ENCODE data around the gene NDUFC1. TPM values are rescaled to one million over a fixed set of nuclear protein-coding genes. Genes with fewer than 3 reads are reported as not detected.

The NDUFC1 gene
- total and polyA plus RNA-seq, 4 donors, result 12.4 to 192 (median 50.8) TPM

DNA sequence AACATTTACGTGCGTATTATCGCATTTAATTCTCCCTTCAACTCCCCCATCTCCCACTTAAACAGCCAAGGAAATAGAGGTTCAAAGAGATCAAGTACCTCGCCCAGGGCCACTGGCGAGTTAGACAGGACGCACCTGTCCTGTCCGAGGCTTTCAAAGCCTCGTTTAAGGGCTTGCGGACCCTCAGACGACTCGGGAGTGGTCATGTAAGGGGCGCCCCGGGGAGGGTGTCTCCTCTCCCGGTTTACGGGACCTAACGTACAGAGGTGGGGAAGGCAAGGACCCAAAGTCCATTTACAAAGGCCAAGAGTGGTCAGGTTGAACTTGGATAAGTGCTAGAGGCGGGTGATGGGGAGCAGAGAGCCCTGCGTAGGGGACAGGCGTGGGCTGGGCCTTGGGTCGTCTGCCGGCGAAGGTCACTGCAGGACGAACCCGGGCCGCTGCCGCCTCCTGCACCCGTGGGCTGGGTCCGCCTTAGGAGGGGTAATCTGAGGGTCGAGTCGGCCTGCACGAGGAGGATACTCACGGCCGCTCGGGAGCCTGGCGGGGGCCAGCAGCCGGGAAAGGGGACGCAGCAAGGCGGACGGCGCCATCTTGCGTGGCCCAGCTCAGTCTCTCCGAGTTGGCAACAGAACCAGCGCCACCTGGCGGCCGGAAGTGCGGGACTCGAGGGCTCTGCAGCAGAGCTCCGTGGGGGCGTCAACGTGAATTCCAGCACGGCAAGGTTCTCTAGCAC is 6.9 kb downstream of the NDUFC1 start (continued):
- TF ChIP-seq, protein P1, sequence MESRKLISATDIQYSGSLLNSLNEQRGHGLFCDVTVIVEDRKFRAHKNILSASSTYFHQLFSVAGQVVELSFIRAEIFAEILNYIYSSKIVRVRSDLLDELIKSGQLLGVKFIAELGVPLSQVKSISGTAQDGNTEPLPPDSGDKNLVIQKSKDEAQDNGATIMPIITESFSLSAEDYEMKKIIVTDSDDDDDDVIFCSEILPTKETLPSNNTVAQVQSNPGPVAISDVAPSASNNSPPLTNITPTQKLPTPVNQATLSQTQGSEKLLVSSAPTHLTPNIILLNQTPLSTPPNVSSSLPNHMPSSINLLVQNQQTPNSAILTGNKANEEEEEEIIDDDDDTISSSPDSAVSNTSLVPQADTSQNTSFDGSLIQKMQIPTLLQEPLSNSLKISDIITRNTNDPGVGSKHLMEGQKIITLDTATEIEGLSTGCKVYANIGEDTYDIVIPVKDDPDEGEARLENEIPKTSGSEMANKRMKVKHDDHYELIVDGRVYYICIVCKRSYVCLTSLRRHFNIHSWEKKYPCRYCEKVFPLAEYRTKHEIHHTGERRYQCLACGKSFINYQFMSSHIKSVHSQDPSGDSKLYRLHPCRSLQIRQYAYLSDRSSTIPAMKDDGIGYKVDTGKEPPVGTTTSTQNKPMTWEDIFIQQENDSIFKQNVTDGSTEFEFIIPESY (IDR thresholded peaks at IDR 0.05), result no peak
- TF ChIP-seq, protein P2, sequence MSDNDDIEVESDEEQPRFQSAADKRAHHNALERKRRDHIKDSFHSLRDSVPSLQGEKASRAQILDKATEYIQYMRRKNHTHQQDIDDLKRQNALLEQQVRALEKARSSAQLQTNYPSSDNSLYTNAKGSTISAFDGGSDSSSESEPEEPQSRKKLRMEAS (IDR thresholded peaks at IDR 0.05), result no peak
- TF ChIP-seq GABPA (IDR thresholded peaks at IDR 0.05 in 1 of 2, conservative IDR thresholded peaks at IDR 0.05 in 1 of 2) (peak in 1 of 2 donors; percentile 50), YY1 (IDR thresholded peaks at IDR 0.05) (peak; percentile 99)

DNA sequence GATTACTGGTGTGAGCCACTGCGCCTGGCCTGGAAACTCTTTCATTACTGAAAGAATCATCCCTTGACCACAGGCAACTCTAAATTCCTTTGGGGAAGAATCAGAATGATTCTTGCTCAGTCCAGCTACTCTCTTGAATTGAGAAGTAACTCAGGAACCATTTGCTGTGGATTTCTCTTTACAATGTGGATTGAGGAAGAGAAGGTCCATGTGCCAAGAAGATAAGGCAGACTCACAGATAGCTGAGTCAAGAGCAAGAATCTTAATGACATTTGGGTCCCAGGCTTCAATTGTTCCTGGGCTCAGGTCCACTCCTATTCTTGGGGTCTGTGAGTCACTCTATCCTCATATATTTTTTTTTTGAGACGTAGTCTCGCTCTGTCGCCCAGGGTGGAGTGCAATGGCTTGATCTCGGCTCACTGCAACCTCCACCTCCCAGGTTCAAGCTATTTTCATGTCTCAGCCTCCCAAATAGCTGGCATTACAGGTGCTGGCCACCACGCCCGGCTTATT is 16.0 kb downstream of the NDUFC1 start:
- no peaks in the 10 kb centered on the region for H3K9me3 ChIP-seq (ENCODE audit: control insufficient read depth in 4 of 4, low read length in 3 of 4)
- H3K27ac ChIP-seq (ENCODE audit: low read depth in 1 of 2, low read length in 2 of 2), result no peak overlapping the region
- peaks cover 3 to 10% (median 6%) of the 10 kb centered on the region in 4 donors for H3K36me3 ChIP-seq (ENCODE audit: control insufficient read depth in 4 of 4, insufficient read depth in 3 of 4, low read depth in 1 of 4, low read length in 3 of 4)
- H3K4me1 ChIP-seq (ENCODE audit: control insufficient read depth in 4 of 4, insufficient read depth in 4 of 4, low read length in 3 of 4), result no peaks in the 10 kb centered on the region
- WGBS, result 98% methylated on average over 7 of the region's 7 CpGs
- no peak overlapping the region for H3K9ac ChIP-seq (ENCODE audit: low read depth in 1 of 2, low read length in 2 of 2)
- H3K4me3 ChIP-seq (ENCODE audit: low read depth in 1 of 3, low read length in 3 of 3), result no peak overlapping the region
- no peak for DNase-seq (ENCODE audit: low spot score)
- TF ChIP-seq, protein P1 (IDR thresholded peaks at IDR 0.05), result no peak
- no peak for TF ChIP-seq EGR1 (IDR thresholded peaks at IDR 0.05; ENCODE audit: low read depth in 2 of 2)
- no peak for TF ChIP-seq SP1 (IDR thresholded peaks at IDR 0.05)
- TF ChIP-seq, protein P2 (IDR thresholded peaks at IDR 0.05), result no peak
- TF ChIP-seq, protein P3, sequence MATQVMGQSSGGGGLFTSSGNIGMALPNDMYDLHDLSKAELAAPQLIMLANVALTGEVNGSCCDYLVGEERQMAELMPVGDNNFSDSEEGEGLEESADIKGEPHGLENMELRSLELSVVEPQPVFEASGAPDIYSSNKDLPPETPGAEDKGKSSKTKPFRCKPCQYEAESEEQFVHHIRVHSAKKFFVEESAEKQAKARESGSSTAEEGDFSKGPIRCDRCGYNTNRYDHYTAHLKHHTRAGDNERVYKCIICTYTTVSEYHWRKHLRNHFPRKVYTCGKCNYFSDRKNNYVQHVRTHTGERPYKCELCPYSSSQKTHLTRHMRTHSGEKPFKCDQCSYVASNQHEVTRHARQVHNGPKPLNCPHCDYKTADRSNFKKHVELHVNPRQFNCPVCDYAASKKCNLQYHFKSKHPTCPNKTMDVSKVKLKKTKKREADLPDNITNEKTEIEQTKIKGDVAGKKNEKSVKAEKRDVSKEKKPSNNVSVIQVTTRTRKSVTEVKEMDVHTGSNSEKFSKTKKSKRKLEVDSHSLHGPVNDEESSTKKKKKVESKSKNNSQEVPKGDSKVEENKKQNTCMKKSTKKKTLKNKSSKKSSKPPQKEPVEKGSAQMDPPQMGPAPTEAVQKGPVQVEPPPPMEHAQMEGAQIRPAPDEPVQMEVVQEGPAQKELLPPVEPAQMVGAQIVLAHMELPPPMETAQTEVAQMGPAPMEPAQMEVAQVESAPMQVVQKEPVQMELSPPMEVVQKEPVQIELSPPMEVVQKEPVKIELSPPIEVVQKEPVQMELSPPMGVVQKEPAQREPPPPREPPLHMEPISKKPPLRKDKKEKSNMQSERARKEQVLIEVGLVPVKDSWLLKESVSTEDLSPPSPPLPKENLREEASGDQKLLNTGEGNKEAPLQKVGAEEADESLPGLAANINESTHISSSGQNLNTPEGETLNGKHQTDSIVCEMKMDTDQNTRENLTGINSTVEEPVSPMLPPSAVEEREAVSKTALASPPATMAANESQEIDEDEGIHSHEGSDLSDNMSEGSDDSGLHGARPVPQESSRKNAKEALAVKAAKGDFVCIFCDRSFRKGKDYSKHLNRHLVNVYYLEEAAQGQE (IDR thresholded peaks at IDR 0.05), result no peak
- no peak for TF ChIP-seq NR2F2 (IDR thresholded peaks at IDR 0.05)
- TF ChIP-seq, protein P4, sequence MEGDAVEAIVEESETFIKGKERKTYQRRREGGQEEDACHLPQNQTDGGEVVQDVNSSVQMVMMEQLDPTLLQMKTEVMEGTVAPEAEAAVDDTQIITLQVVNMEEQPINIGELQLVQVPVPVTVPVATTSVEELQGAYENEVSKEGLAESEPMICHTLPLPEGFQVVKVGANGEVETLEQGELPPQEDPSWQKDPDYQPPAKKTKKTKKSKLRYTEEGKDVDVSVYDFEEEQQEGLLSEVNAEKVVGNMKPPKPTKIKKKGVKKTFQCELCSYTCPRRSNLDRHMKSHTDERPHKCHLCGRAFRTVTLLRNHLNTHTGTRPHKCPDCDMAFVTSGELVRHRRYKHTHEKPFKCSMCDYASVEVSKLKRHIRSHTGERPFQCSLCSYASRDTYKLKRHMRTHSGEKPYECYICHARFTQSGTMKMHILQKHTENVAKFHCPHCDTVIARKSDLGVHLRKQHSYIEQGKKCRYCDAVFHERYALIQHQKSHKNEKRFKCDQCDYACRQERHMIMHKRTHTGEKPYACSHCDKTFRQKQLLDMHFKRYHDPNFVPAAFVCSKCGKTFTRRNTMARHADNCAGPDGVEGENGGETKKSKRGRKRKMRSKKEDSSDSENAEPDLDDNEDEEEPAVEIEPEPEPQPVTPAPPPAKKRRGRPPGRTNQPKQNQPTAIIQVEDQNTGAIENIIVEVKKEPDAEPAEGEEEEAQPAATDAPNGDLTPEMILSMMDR (IDR thresholded peaks at IDR 0.05; ENCODE audit: low read depth, low read length, missing input control), result no peak
- TF ChIP-seq TAF1 (conservative IDR thresholded peaks at IDR 0.05), result no peak
- no peak for TF ChIP-seq HNF4G (IDR thresholded peaks at IDR 0.05)
- TF ChIP-seq JUND (IDR thresholded peaks at IDR 0.05), result no peak
- TF ChIP-seq GABPA (IDR thresholded peaks at IDR 0.05 in 1 of 2, conservative IDR thresholded peaks at IDR 0.05 in 1 of 2), result no peak
- TF ChIP-seq, protein P5, sequence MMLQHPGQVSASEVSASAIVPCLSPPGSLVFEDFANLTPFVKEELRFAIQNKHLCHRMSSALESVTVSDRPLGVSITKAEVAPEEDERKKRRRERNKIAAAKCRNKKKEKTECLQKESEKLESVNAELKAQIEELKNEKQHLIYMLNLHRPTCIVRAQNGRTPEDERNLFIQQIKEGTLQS (IDR thresholded peaks at IDR 0.05), result no peak
- no peak for TF ChIP-seq RAD21 (IDR thresholded peaks at IDR 0.05)
- TF ChIP-seq HNF4A (conservative IDR thresholded peaks at IDR 0.05), result no peak
- TF ChIP-seq FOXA1 (IDR thresholded peaks at IDR 0.05), result no peak
- TF ChIP-seq FOXA2 (IDR thresholded peaks at IDR 0.05), result no peak
- no peak for TF ChIP-seq RXRA (IDR thresholded peaks at IDR 0.05)
- H3K27me3 ChIP-seq (ENCODE audit: control insufficient read depth in 4 of 4, insufficient read depth in 4 of 4, low read length in 3 of 4), result no peaks in the 10 kb centered on the region

All from liver (tissue), 9 donors.